Esophagus muscularis mucosa (tissue), 3 donors: ENCODE data around the gene PACSIN1.

ENCODE experiments used
- POLR2A ChIP-seq: fragments of 450-650 bp; IDR thresholded peaks from one replicate; pipeline ENCODE4 v1.6.1; 2017; ENCODE audit warnings: antibody characterized with exemption, moderate library complexity, mild to moderate bottlenecking, low read depth
- TF ChIP-seq, protein P1 (sequence below), 3 experiments: fragments of 200-600 bp in 2 of 3; fragments of 450-650 bp in 1 of 3; sonication (generic) in 2 of 3; IDR thresholded peaks; one replicate each; pipeline ENCODE4 v1.5.1; 2017 to 2019; ENCODE audit warnings: antibody characterized with exemption in 3 of 3, mild to moderate bottlenecking in 2 of 3, moderate library complexity in 1 of 3

DNA sequence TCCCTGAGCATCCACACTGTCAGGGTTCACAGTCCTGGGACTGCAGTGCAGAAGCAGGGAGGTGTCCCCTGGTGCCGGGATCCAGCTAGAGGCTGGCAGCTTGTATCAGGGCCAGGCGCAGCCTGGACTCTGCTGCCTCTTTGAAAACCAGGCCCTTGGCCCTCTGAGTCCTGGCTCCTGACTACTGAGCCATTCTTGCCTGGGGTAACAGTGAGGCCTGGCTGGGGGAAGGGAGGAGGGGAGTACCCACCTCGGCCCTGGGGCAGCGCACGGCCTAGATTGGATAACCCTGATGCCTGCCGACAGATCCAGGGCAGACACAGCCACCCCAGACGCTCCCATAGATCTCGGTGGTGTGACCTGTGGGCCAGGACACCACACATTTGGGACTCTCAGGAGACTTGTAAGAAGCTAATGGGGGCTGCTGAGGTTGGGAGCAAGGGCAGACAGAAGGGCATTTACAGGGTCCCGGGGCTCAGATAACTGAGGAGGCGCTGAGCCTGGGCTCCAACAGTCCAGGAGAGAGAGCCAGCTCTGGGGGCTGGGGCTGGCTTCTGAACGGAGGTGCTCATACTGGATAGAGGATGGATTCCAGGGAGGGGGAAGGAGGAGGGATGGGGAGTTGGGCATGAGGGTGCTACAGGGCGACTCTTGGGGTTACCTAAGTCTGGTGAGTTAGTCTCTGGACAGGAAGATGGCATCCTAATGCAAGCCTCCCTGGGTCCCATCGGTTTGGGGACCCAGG lies 59.7 kb downstream of the PACSIN1 start:
- TF ChIP-seq POLR2A = no peak
- TF ChIP-seq, protein P1, sequence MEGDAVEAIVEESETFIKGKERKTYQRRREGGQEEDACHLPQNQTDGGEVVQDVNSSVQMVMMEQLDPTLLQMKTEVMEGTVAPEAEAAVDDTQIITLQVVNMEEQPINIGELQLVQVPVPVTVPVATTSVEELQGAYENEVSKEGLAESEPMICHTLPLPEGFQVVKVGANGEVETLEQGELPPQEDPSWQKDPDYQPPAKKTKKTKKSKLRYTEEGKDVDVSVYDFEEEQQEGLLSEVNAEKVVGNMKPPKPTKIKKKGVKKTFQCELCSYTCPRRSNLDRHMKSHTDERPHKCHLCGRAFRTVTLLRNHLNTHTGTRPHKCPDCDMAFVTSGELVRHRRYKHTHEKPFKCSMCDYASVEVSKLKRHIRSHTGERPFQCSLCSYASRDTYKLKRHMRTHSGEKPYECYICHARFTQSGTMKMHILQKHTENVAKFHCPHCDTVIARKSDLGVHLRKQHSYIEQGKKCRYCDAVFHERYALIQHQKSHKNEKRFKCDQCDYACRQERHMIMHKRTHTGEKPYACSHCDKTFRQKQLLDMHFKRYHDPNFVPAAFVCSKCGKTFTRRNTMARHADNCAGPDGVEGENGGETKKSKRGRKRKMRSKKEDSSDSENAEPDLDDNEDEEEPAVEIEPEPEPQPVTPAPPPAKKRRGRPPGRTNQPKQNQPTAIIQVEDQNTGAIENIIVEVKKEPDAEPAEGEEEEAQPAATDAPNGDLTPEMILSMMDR (IDR thresholded peaks at IDR 0.05) = no peak
